GM18511 (cell line): ENCODE data around the gene LGR4.

Experiments
- ATAC-seq: cut with Tn5 transposase; IDR thresholded peaks from one replicate; pipeline ENCODE4 v1.9.1; 2021; ENCODE audit warnings: mild to moderate bottlenecking, moderate library complexity; ENCODE audit not compliant: unreplicated experiment

LGR4 gene

DNA sequence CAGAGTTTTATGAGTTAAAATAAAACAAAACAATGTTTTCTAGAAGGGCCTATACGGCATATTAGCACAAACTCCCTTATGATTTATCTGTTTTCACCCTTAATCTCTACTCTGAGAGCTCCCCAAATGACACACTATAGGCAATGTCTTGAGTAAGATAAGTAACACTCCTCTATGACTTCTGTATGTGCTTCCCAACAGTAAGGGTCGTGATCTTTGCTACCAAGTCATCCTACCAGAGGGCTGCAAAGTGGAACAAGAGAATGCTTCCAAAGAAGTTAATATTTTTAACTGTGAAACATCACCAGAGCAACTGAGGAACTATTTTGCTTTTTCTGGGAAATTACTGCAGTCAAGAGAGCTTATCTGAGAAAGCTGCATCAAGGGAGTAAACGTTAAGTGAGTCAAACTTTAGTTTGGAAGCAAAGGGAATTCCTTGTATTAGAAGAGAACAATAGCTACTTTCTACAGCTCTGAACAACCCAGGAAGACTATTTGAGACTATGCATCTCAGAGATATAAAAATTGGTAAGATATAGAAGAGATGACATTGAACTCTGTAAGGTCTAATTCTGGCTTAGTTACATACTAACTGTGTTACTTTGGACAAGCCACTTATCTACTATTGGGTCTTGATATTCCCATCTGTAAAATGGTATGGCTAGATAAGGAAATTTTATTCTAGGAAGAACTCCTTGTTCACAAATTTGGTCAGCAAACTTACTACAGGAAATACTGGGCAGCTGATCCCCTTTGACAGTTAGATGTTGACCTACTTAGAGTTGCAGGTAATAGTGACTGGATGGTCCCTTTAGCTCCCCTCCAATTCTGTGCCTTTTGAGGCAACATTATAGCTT lies 65.9 kb downstream of the LGR4 start:
- no peak for ATAC-seq

DNA sequence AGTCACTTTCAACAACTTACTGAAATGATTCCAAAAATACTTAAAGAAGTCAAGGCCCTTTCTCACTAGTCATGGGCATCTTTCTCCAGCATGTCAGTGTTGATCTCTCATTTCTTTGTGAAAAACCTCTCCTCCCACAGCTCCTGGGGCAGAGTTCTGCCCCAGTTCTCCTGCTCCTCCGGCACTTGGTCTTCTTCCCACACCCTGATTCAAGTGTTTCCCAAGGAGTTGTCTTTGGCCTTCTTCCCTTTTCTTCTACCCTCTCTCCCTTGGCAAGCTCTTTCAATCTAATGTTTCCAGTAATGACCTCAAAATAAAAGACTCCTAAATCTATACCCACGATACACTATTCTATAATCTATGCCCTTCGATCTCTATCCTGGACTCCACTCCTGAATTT lies 67.5 kb downstream of the LGR4 start:
- ATAC-seq, result no peak

- ATAC-seq, result no peak
Observed at GRCh38 chr11:27404427-27404826, 68.2 kb downstream of the LGR4 start.

GRCh38 chr11:27403195-27403594 lies 69.4 kb downstream of the LGR4 start:
- ATAC-seq, result no peak

DNA sequence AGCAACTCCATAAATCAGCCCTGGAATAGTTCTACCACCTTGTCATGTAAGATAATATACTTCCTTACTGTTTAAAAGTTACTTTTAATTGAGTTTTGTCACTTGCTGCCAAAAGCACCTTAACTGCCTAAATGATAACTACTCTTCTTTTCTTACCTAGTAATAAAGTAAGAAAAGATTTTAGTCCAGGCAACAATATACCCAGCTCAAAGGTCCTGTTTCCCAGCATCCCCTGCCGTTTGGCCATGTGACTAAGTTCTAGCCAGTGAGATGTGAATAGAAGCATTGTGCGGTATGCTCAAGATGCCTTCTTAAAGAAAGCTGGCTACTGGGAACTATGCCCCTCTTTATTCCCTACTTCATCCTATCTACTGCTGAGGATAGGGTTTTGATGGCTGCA lies 70.1 kb downstream of the LGR4 start:
- no peak for ATAC-seq

- ATAC-seq, result no peak
Observed at GRCh38 chr11:27401833-27402316, 70.7 kb downstream of the LGR4 start.

DNA sequence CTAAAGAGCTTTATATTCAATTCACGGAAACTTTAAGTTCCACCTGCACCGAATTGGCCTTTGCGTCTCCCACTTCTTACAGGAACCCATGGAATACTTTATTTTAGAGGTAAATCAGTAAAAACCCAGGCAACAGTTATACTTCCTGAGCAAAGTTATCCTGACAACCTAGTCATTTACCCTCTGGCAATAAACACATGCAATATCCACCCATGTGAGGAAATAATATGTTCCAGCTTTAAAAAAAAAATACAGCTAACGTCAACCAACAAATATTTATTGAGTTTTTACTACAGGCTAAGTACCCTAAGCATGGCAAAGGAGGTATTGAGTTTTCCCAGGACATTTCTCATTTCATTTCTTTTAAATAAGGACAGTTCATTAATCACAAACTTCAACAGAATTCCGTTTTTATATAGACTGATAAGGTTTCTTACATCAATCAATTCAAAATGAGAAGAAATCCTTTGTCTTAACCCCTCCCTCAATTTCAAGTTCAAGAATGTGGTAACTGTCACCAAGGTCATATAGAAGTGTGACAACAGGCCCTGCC lies 71.2 kb downstream of the LGR4 start:
- no peak for ATAC-seq

DNA sequence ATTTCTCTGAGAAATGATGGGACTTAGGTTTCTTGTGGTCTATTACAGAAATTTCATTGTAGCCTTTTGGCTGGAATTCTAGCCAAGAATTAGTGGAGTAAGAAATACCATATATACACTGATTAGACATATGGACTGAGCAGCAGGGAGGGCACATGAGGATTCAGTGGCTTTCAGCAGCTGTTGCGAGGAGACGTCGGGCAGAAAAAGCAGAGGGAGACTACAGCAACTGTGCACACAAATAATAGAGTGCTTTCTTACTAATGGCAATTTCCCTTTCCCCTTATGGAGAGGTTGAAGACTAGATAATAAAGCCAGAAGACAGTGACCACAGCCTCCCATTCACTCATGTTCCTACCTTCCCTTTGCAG lies 74.2 kb downstream of the LGR4 start:
- no peak for ATAC-seq

DNA sequence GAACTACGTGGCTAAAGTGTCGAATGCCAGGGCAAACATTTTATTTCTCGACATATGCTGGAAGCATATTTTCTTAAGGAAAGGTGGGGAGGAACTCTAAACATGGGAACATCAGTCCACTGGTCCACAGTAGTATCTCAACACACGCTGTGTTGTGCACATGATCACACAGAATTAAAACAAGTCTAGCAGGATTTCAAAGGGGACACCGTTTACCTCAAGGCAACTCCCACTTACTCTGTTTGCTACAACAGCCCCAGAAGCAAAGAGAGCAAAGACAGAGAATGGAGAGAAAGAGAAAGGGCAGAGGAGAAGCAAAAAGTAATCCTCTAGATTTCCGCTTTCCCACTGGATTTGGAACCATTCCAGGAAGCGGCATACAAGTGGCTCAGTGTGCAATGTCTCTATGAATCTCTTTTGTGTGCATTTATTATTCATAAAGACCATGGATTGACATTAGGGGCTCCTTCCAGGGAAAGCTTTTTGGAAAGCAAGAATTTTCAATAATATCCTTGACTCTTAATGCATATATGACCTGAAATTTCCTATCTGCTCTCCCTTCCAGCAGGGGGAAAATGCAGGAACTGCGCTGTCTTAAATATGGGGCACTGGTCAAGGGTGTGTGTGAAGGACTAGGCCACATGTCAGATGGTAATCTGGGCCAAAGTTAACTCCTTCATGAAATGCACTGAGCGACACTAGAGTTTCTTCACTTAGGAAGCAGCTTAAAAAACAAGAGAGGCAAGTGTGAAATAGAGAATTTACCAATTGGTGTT lies 74.8 kb downstream of the LGR4 start:
- no peak for ATAC-seq

DNA sequence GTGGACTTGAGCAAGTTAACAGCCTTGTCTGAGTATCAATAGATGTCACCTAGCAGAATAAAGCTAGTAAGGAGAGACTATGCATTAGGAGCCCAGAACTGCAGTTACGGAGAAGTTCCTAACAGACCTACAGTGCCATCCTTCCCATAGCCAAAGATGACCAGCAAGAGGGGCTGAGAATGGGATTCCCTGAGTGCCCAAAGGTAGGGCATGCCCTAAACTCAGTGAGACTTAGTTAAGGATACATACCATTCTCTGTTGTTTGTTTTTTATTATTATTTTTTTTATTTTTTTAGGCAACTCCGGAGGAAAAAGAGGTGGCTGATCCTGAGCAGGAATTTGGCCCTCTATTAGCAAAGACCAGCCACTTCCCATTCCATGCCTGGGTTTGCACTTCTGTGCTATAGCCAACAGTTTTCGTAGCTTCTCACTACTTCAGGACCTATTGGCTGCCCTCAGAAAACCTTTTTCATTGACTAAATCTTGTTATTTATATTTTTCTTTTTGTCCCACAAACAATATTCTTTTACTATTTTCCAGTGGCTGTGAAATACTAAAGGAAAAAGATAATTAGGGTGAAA lies 76.2 kb downstream of the LGR4 start:
- ATAC-seq, result no peak

DNA sequence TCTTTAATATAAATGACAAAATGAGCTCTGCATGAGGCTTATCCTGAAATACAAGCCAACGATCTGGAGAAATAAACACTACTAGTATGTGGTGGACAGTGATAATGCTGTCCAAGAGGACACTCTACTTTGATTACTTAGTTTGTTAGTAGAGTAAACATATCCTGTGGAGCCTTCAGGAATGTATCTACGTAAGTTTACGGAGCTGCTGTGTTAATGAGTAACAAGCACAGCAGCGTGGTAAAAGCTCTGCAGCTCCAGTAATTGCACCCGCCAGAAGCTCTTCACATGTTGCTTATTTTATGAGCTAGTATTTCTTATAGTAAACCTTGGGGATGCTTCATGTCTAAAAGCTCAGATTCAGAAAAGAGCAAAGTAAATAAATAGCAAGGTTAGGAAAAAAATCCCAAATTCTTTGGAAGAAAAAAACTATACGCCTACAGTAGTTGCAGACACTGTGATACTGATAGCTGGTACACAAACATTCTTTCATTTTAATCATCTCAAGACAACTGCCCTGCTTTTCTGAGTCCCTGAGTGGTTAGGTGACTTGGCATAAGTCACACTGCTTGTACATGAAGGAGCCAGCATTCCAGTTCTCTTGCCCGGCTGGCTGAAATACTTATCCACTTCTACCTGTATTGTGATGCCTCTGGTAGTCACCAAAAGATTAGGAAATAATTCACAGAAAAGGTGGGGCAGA lies 76.9 kb downstream of the LGR4 start:
- no peak for ATAC-seq

DNA sequence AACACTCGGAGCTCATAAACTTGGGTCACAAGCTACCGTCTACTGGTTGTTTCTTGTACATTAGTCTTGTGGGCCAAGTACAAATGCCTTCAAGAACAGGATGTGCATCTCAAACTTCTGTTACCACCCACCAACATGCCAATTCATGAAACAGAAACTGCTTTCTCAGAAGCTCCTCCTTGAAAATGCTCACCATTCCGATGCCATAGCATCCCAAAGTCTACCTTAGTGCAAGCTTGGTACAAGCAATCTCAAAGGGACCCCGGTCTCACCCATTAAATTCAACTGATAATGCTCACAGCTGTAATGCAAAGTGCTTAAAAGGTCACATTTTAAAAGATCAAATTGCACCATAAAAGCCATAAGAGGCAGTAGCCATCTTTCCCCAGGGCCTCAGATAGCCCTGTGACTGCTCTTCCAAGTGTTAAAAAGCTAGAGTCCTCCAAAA lies 77.8 kb downstream of the LGR4 start:
- ATAC-seq, result no peak

GRCh38 chr11:27392278-27393114 lies 80.1 kb downstream of the LGR4 start:
- no peak for ATAC-seq

- ATAC-seq, result no peak
Observed at GRCh38 chr11:27391331-27392015, 81.1 kb downstream of the LGR4 start.

- ATAC-seq, result no peak
Observed at GRCh38 chr11:27390318-27391295, 82.0 kb downstream of the LGR4 start.

GRCh38 chr11:27388869-27389268 lies 83.7 kb downstream of the LGR4 start:
- ATAC-seq, result peak; percentile 42

GRCh38 chr11:27388001-27388400 lies 84.6 kb downstream of the LGR4 start:
- ATAC-seq, result no peak

DNA sequence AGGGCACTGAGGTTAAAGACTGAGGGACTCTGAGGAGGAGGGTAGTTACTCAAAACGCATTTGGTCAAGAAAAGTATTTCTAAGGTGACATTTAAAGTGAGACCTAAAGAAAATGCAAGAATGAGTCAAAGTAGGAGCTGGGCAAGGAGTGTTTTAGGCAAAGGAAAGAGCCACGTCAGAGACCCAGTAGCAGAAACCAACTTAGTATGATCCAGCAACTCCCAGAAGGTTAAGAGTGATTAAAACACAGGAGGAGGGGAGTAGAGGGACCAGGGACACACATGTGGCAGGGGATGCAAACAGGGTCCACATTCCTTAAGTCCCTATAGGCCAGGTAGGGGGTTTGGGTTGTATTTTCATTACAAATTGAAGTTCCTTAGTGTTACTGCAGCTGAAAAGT lies 85.2 kb downstream of the LGR4 start:
- ATAC-seq, result no peak
